ENCODE results near the gene MYO15B. TPM values are rescaled to one million over a fixed set of nuclear protein-coding genes. Genes with fewer than 3 reads are reported as not detected.

The MYO15B gene
- polyA plus RNA-seq, 10 donors: 56.0 to 140 (median 100) TPM

DNA sequence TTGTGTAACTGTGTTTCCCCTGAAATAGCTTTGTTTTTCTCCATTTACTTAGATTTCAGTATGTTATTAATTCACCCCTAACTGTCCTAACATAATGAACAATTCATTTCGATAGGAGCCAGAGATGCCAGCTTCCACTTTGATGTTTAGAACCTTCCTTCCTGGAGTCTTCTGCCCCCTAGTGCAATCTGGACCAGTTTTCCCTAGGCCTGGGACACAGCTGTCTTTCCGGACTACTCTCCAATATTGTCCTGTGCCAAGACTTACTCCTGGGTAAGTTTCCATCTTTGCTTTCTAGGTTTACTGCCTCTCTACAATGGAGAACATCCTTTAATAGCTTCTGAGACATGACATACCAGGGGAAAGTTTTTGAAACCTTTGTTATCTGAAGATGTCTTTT is 66.6 kb downstream of the MYO15B start:
- DNase-seq: no peak

- DNase-seq: no peak
Measured at GRCh38 chr17:75658237-75658636, 70.6 kb downstream of the MYO15B start.

DNA sequence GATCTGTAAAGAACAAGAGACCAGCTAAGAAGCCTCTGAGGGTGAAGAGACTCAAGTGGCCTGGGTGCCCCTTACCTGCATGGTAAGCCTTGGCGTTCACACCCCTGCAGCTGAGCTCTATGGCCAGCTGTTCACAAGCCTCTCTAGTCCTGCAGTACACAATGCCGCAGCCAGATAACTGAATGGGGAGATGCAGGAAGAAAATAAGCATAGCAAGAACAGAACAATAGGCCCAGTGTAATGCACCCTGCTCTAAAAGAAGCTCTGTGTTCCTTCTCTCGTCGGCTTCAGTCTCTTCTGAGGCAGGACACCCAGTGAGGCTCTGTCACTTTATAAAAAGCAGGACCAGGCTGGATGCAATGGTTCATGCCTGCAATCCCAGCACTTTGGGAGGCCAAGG is 73.9 kb downstream of the MYO15B start:
- DNase-seq: no peak

DNA sequence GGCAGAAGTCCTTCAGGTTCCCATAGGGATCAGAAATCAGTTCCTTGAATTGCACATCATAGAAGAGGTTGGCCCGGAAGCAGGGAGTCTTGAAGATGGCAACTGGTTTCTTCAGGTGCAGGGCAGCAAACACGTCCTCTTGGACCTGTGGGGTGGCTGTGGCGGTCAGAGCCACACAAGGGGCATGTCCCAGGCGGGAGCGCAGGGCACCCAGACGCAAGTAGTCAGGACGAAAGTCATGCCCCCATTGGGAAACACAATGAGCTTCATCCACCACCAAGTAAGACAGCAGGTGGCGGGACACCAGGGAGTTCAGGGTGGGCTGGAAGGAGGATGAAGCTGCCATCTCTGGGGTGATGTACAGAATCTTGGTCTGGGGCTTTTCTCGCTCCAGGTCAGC is 74.9 kb downstream of the MYO15B start:
- DNase-seq: no peak

GRCh38 chr17:75664099-75664549 is 76.5 kb downstream of the MYO15B start:
- no peak for DNase-seq

DNA sequence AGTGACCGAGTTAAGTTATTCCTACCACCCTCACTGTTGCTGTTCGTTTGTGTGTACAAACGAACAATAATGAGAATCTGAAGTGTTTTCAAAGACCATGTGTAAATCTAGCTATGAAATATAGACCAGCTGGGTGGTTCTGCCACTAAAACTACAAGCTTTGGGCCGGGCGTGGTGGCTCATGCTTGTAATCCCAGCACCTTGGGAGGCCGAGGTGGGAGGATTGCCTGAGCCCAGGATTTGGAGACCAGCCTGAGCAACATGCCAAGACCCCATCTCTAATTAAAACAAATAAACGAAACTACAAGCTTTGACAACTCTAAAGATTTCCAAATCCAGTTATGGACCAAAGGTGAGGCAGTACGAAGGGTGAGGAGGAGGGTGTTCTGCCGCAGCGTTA is 78.4 kb downstream of the MYO15B start:
- no peak for DNase-seq

DNA sequence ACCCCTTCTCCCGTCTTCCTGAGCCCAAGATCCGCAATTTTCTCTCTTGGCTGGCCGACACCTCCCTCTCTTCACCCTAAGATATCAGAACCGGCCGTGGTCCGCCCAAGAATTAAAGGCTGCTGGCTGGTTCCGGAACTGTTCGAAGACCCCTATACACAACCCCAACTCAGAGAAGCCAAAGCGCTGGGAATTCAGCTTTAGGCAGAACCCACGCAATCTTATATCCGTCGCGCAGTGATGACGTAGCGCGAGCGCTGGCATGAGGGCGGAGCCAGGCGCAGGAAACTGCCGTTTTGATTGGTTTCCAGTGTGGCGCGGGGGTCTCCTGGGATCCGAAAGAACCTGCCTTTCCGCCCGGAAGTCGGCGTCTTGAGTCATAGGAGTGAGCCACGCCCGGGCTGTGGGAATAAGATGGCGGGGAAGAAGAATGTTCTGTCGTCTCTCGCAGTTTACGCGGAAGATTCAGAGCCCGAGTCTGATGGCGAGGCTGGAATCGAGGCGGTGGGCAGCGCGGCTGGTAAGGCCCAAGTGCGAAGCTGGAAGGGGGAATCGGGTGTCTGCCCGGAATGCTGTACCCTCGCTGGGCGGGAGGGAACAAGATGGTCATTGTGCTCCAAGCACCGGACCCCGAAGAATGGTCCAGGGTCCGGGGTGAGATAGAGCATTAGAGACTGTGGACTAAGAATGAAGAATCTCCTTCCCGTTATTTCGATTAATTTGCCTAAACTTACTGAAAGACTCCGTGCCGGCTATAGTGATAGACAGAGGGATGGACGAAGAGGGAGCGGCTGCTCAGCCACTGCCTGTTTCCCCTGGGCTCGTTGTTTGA is 79.6 kb downstream of the MYO15B start, which contains the start of the genes RECQL5 and SAP30BP:
RECQL5 (minus strand) TSS at position 196 of the 832 bp plus-strand sequence. CDS start 597 bp downstream, outside the sequence.
SAP30BP (plus strand) TSS at position 380 of the 832 bp plus-strand sequence; CDS start at position 415, 35 bp downstream.
- peak; percentile 98 to 100 (median 99) for DNase-seq

DNA sequence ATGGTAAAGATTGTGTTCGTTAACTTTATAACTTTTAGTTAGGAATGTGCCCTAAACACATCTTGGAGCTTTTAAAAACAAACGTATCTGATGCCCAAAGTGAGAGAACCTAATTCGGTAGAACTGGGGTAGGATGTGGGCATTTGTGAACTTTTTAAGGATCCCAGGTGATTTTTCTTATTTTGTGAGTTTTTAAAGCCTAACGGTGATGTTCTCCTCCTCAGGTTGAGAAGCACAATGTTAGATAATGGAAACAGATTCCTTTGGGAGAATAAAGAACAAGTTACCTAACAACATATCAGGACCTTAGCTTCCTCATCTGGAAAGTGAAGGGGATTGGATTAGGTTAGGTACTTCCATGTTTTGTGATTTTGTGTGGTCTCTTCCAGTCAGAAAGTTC is 80.2 kb downstream of the MYO15B start:
- DNase-seq: no peak

- no peak for DNase-seq
Measured at GRCh38 chr17:75668489-75668888, 80.9 kb downstream of the MYO15B start.

DNA sequence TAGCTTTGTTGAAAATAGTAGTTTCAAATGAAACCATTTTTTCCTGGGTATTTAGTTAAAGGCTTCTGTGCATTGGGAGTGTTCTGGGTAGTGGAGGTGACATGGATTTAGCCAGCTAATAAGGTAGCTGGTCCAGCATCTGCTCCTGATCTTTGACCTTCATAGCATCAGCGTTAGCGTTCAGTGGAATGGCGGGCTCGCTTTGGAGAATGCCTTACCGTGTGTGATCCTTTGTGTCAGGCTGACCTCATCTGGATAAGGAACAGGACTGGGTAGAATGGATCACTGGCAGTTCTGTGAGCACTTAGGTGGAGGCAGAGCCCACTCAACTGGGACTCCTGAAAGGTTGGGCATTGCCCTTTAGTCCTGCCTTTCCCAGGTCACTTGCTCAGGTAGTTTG is 83.3 kb downstream of the MYO15B start:
- DNase-seq: no peak

GRCh38 chr17:75672011-75672410 is 84.4 kb downstream of the MYO15B start:
- DNase-seq: no peak

DNA sequence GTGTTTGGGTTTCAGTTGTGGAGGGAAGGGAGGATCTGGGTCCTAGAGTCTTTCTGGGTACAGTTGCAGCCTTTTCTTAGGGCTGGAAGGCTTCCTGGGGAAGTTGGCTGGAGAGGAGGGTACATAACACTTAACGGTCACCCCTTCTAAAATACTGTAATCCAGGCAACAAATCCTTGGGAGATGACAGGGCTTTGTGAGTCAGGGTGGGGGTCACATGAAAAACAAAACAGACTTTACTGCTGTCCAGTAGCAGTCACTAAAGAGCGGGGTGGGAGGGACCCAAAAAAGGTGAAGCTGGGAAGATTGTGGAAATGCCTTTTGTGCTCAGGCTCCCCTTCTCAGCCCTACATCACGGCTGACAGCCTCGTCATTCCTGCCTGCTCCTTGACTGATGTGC is 85.9 kb downstream of the MYO15B start:
- DNase-seq: no peak

Other genes starting within 250 kb of the MYO15B start
- 100 to 1,000 TPM; 130 to 193 (median 151) TPM for gene GRB2, start 182.1 kb upstream of the MYO15B start, polyA plus RNA-seq (ENCODE audit: insufficient read length in 10 of 10)
- 10 to 100 TPM; 34.5 to 65.8 (median 49.3) TPM for gene TMEM94, start 131.2 kb upstream of the MYO15B start, polyA plus RNA-seq (ENCODE audit: insufficient read length in 10 of 10)
- 10 to 100 TPM; 16.2 to 28.7 (median 19.3) TPM for gene CASKIN2, start 72.3 kb upstream of the MYO15B start, polyA plus RNA-seq (ENCODE audit: insufficient read length in 10 of 10)
- 10 to 100 TPM; 11.5 to 28.0 (median 20.8) TPM for gene TSEN54, start 71.3 kb upstream of the MYO15B start, polyA plus RNA-seq (ENCODE audit: insufficient read length in 10 of 10)
- 1 to 10 TPM; 2.8 to 5.3 (median 4.6) TPM for gene LLGL2, start 62.1 kb upstream of the MYO15B start, polyA plus RNA-seq (ENCODE audit: insufficient read length in 10 of 10)
- 10 to 100 TPM in 2 of 10 donors, 1 to 10 TPM in 8; 5.9 to 10.4 (median 8.8) TPM for gene SMIM5, start 45.6 kb downstream of the MYO15B start, polyA plus RNA-seq (ENCODE audit: insufficient read length in 10 of 10)
- gene RECQL5, start 79.4 kb downstream of the MYO15B start, polyA plus RNA-seq (ENCODE audit: insufficient read length in 10 of 10): 10 to 100 TPM in 9 of 10 donors, 1 to 10 TPM in 1; 9.6 to 20.9 (median 14.1) TPM
- 10 to 100 TPM; 61.2 to 83.6 (median 71.5) TPM for gene SAP30BP, start 79.5 kb downstream of the MYO15B start, polyA plus RNA-seq (ENCODE audit: insufficient read length in 10 of 10)
- 10 to 100 TPM in 2 of 10 donors, 1 to 10 TPM in 8; 3.2 to 17.2 (median 5.4) TPM for gene ITGB4, start 133.7 kb downstream of the MYO15B start, polyA plus RNA-seq (ENCODE audit: insufficient read length in 10 of 10)
- gene GALK1, start 177.4 kb downstream of the MYO15B start, polyA plus RNA-seq (ENCODE audit: insufficient read length in 10 of 10): 10 to 100 TPM; 15.0 to 40.9 (median 25.4) TPM
- gene UNK, start 197.0 kb downstream of the MYO15B start, polyA plus RNA-seq (ENCODE audit: insufficient read length in 10 of 10): 10 to 100 TPM; 19.7 to 29.9 (median 24.9) TPM

Data from muscle of back (tissue), 11 donors.